ENCODE measurements around the gene ZNF496.

The ZNF496 gene

DNA sequence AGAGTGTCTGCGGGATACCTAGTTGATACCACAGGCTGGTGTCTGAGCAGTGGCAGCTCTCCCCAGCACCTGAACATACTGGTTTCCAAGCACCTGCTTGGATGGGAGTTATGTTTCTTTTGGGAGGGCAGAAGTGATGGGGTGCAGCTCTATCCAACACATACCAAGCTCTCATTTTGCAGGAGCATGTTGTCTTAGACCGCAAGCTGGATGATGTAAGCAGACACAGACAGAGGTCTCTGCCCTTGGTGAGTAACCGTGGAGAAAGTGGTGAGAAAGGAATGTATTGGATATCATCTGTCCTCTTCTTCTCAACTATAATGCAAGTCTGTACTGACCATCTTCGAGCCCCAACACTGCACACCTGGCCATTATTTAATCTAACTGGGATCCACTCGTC is 37.4 kb downstream of the ZNF496 start:
- Histone ChIP-seq H3K27ac (ENCODE audit: extremely low read depth, low read depth, low read length) (no peak overlapping the region), H3K36me3 (ENCODE audit: control insufficient read depth in 2 of 2, insufficient read depth in 1 of 2, low read length in 2 of 2) (peaks cover 0 to 8% of the 10 kb centered on the region in 2 experiments; a peak in 1 of 3 replicates), H3K4me3 (ENCODE audit: low read depth, low read length) (no peak overlapping the region), H3K4me1 (ENCODE audit: control insufficient read depth, insufficient read depth, low read length) (no peaks in the 10 kb centered on the region), H3K9me3 (ENCODE audit: control insufficient read depth, insufficient read depth, low read depth, low read length) (no peaks in the 10 kb centered on the region)
- no peak for TF ChIP-seq ZNF394 (tag by site-specific recombination; IDR thresholded peaks at IDR 0.05; ENCODE audit: borderline replicate concordance)
- no peak for TF ChIP-seq ZSCAN23 (tag by site-specific recombination; IDR thresholded peaks at IDR 0.05)
- TF ChIP-seq, protein P1, sequence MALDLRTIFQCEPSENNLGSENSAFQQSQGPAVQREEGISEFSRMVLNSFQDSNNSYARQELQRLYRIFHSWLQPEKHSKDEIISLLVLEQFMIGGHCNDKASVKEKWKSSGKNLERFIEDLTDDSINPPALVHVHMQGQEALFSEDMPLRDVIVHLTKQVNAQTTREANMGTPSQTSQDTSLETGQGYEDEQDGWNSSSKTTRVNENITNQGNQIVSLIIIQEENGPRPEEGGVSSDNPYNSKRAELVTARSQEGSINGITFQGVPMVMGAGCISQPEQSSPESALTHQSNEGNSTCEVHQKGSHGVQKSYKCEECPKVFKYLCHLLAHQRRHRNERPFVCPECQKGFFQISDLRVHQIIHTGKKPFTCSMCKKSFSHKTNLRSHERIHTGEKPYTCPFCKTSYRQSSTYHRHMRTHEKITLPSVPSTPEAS (tag by site-specific recombination; IDR thresholded peaks at IDR 0.05), result no peak
- no peak for TF ChIP-seq ZNF548 (tag by site-specific recombination; IDR thresholded peaks at IDR 0.05)
- CTCF ChIA-PET, result no interaction called here
- POLR2A ChIA-PET, result no interaction called here

- no peak for TF ChIP-seq ZNF747 (tag by site-specific recombination; IDR thresholded peaks at IDR 0.05)
- Histone ChIP-seq H3K36me3 (ENCODE audit: control insufficient read depth in 2 of 2, insufficient read depth in 1 of 2, low read length in 2 of 2) (no peaks in the 10 kb centered on the region), H3K4me3 (ENCODE audit: low read depth, low read length) (no peak overlapping the region), H3K27ac (ENCODE audit: extremely low read depth, low read depth, low read length) (no peak overlapping the region), H3K9me3 (ENCODE audit: control insufficient read depth, insufficient read depth, low read depth, low read length) (no peaks in the 10 kb centered on the region), H3K4me1 (ENCODE audit: control insufficient read depth, insufficient read depth, low read length) (no peaks in the 10 kb centered on the region)
- ChIA-PET POLR2A (no interaction called here), CTCF (no interaction called here)
Measured at GRCh38 chr1:247293047-247293446, 38.6 kb downstream of the ZNF496 start.

DNA sequence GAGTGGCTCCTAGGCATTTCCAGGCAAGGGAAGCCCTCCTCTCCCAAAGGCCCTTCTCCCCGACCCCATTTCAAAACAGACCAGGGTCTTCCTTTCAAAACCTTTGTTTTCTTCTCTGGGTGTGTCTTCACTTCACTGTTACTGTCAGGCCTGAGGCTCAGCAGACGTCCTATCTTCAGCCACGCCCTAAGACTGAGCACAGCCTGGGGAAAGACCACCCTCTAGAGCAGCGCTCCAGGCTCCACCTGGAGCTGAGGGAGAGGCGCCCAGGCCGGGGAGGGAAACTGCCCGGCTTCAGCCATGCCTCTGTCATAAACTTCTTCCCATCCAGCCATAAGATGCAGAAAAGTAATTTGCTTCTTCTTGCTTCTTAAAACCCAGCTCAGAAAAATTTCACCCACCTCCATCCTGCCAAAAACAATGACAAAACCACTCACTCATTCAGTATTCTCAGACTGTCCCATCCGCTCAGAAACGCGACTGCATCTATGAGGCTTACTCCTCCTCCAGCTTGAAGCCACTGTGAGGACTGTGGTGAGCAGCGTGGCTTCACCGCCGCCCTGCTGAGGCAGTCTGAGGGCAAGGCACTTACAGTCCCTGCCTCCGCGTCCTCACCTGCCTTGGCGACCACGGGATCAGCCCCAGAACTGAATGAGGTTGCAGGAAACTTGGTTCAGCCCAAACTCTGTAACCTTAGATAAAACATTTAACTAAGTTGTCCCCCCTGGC is 39.7 kb downstream of the ZNF496 start:
- no peak for TF ChIP-seq ZNF664 (tag by site-specific recombination; IDR thresholded peaks at IDR 0.05)
- no peak for TF ChIP-seq ZNF341 (tag by site-specific recombination; IDR thresholded peaks at IDR 0.05; ENCODE audit: low read depth)
- no peak for TF ChIP-seq ELK4 (IDR thresholded peaks at IDR 0.05; ENCODE audit: borderline replicate concordance, low read depth, low read length)
- TF ChIP-seq, protein P2, sequence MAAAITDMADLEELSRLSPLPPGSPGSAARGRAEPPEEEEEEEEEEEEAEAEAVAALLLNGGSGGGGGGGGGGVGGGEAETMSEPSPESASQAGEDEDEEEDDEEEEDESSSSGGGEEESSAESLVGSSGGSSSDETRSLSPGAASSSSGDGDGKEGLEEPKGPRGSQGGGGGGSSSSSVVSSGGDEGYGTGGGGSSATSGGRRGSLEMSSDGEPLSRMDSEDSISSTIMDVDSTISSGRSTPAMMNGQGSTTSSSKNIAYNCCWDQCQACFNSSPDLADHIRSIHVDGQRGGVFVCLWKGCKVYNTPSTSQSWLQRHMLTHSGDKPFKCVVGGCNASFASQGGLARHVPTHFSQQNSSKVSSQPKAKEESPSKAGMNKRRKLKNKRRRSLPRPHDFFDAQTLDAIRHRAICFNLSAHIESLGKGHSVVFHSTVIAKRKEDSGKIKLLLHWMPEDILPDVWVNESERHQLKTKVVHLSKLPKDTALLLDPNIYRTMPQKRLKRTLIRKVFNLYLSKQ (tag by site-specific recombination; IDR thresholded peaks at IDR 0.05; ENCODE audit: borderline replicate concordance), result no peak
- TF ChIP-seq ZNF701 (tag by site-specific recombination; IDR thresholded peaks at IDR 0.05), result no peak
- TF ChIP-seq WT1 (tag by site-specific recombination; IDR thresholded peaks at IDR 0.05), result no peak
- no peak for TF ChIP-seq ZNF670 (tag by site-specific recombination; IDR thresholded peaks at IDR 0.05; ENCODE audit: low read depth)
- TF ChIP-seq ZNF16 (tag by site-specific recombination; IDR thresholded peaks at IDR 0.05; ENCODE audit: low read depth), result no peak
- no peak for TF ChIP-seq ZNF157 (tag by site-specific recombination; IDR thresholded peaks at IDR 0.05)
- no peak for TF ChIP-seq ZNF221 (tag by site-specific recombination; IDR thresholded peaks at IDR 0.05; ENCODE audit: borderline replicate concordance)
- TF ChIP-seq ZNF629 (tag by site-specific recombination; IDR thresholded peaks at IDR 0.05), result no peak
- no peak for TF ChIP-seq ZBTB48 (tag by site-specific recombination; IDR thresholded peaks at IDR 0.05)
- TF ChIP-seq HOXC10 (CRISPR knock-in tag; IDR thresholded peaks at IDR 0.05), result no peak
- TF ChIP-seq ZNF791 (tag by site-specific recombination; IDR thresholded peaks at IDR 0.05), result no peak
- no peak for TF ChIP-seq ZFP69B (tag by site-specific recombination; IDR thresholded peaks at IDR 0.05)
- TF ChIP-seq, protein P3, sequence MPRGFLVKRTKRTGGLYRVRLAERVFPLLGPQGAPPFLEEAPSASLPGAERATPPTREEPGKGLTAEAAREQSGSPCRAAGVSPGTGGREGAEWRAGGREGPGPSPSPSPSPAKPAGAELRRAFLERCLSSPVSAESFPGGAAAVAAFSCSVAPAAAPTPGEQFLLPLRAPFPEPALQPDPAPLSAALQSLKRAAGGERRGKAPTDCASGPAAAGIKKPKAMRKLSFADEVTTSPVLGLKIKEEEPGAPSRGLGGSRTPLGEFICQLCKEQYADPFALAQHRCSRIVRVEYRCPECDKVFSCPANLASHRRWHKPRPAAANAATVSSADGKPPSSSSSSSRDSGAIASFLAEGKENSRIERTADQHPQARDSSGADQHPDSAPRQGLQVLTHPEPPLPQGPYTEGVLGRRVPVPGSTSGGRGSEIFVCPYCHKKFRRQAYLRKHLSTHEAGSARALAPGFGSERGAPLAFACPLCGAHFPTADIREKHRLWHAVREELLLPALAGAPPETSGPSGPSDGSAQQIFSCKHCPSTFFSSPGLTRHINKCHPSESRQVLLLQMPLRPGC (tag by site-specific recombination; IDR thresholded peaks at IDR 0.05), result no peak
- no peak for TF ChIP-seq SCRT2 (tag by site-specific recombination; IDR thresholded peaks at IDR 0.05)
- no peak for TF ChIP-seq BCL6B (tag by site-specific recombination; IDR thresholded peaks at IDR 0.05)
- no peak overlapping the region for H3K4me3 ChIP-seq (ENCODE audit: low read depth, low read length)
- ChIA-PET CTCF (no interaction called here), POLR2A (no interaction called here)
- H3K4me1 ChIP-seq (ENCODE audit: control insufficient read depth, insufficient read depth, low read length), result no peaks in the 10 kb centered on the region
- H3K9me3 ChIP-seq (ENCODE audit: control insufficient read depth, insufficient read depth, low read depth, low read length), result no peaks in the 10 kb centered on the region
- H3K27ac ChIP-seq (ENCODE audit: extremely low read depth, low read depth, low read length), result no peak overlapping the region
- H3K36me3 ChIP-seq (ENCODE audit: control insufficient read depth in 2 of 2, insufficient read depth in 1 of 2, low read length in 2 of 2), result no peaks in the 10 kb centered on the region
